ENCODE measurements around the gene PRRG2.

DNA sequence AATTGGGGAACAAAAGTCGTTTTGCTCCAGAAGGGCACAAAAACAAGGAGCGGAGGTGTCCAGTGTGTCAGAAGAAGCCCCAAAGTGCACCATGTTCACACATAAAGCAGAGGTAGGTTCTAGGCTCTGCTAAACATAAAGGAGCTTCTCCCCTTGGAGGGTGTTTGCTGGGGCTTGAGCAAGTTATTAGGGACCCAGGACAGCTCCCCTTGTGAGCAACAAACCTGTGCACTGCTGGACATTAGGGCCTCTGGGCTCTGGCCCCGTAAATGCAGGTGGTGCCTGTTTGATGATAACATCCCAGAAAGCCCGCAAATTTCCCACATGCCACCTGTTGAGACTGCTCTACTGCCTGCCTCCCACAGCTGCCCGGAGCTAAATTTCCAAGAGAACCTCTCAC is 42.5 kb upstream of the PRRG2 start:
- TF ChIP-seq, protein P1, sequence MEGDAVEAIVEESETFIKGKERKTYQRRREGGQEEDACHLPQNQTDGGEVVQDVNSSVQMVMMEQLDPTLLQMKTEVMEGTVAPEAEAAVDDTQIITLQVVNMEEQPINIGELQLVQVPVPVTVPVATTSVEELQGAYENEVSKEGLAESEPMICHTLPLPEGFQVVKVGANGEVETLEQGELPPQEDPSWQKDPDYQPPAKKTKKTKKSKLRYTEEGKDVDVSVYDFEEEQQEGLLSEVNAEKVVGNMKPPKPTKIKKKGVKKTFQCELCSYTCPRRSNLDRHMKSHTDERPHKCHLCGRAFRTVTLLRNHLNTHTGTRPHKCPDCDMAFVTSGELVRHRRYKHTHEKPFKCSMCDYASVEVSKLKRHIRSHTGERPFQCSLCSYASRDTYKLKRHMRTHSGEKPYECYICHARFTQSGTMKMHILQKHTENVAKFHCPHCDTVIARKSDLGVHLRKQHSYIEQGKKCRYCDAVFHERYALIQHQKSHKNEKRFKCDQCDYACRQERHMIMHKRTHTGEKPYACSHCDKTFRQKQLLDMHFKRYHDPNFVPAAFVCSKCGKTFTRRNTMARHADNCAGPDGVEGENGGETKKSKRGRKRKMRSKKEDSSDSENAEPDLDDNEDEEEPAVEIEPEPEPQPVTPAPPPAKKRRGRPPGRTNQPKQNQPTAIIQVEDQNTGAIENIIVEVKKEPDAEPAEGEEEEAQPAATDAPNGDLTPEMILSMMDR (IDR thresholded peaks at IDR 0.05) = no peak
- TF ChIP-seq POLR2A (IDR thresholded peaks at IDR 0.05) = no peak
